Measurements from ENCODE around the gene TLX2. TPM values are rescaled to one million over a fixed set of nuclear protein-coding genes. Genes with fewer than 3 reads are reported as not detected.

TLX2 gene
- total and polyA plus RNA-seq, 2 of the 8 experiments (the other 6 are each of a cell fraction or from before 2014, with no cell fraction given), result 0.06 to 0.17 TPM

- Histone ChIP-seq H4K91ac (replicated peaks; ENCODE audit: insufficient read length, low read length) (no peak overlapping the region), H3K27ac (ENCODE audit: low read depth, low read length) (no peak overlapping the region), H4K20me1 (replicated peaks in 1 of 2; ENCODE audit: control insufficient read depth in 1 of 2, insufficient read depth in 2 of 2, low read length in 2 of 2) (peaks cover 2 to 4% of the 10 kb centered on the region in 2 experiments), H3K9ac (replicated peaks in 1 of 4; ENCODE audit: extremely low read depth in 1 of 4, low read depth in 3 of 4, low read length in 3 of 4) (no peak overlapping the region), H3K4me2 (ENCODE audit: insufficient read depth in 1 of 2, low read depth in 2 of 2, low read length in 2 of 2) (no peak overlapping the region; a peak in 1 of 4 replicates), H4K5ac (ENCODE audit: insufficient read length, low read depth, low read length) (no peak overlapping the region), H3K9me3 (ENCODE audit: insufficient read depth in 2 of 2, low read depth in 1 of 2, low read length in 1 of 2) (no peaks in the 10 kb centered on the region), H3K56ac (replicated peaks; ENCODE audit: insufficient read length, low read depth, low read length) (no peak overlapping the region), H3K4me1 (replicated peaks in 1 of 4; ENCODE audit: control insufficient read depth in 3 of 4, insufficient read depth in 4 of 4, low read length in 3 of 4) (peaks cover 5 to 18% (median 10%) of the 10 kb centered on the region in 4 experiments), H3K18ac (ENCODE audit: extremely low read depth, low read length) (no peak overlapping the region), H2BK20ac (ENCODE audit: low read length) (no peak overlapping the region), H3K23me2 (ENCODE audit: low read depth, low read length) (peaks cover 27% of the 10 kb centered on the region), H4K8ac (ENCODE audit: extremely low read depth, insufficient read depth, low read length) (no peak overlapping the region), H2AFZ (ENCODE audit: low read length) (no peak overlapping the region), H3K23ac (ENCODE audit: insufficient read length) (no peak overlapping the region), H3K36me3 (ENCODE audit: control insufficient read depth in 2 of 4, insufficient read depth in 4 of 4, low read length in 3 of 4) (0 out of 8 replicates have a peak, but pooled peaks cover 0 to 3% (median 0%) of the 10 kb centered on the region in 4 experiments), H2BK5ac (ENCODE audit: low read depth, low read length) (no peak overlapping the region), H2AK5ac (ENCODE audit: low read depth, low read length) (no peak overlapping the region), H3K27me3 (replicated peaks in 1 of 4; ENCODE audit: control insufficient read depth in 3 of 4, extremely low read depth in 1 of 4, insufficient read depth in 3 of 4, low read length in 3 of 4) (peaks cover 4 to 67% (median 44%) of the 10 kb centered on the region in 4 experiments), H2BK15ac (ENCODE audit: low read length) (no peak overlapping the region), H2BK120ac (replicated peaks; ENCODE audit: low read depth, low read length) (no peak overlapping the region), H3K4ac (replicated peaks; ENCODE audit: insufficient read length, low read depth, low read length) (no peak overlapping the region), H3K79me1 (ENCODE audit: low read depth, low read length) (no peaks in the 10 kb centered on the region; the same call in 1 of the 2 replicates), H3K79me2 (ENCODE audit: control insufficient read depth in 1 of 2, insufficient read depth in 2 of 2, low read length in 2 of 2) (no peaks in the 10 kb centered on the region), H3K14ac (ENCODE audit: insufficient read length) (no peak overlapping the region), H2BK12ac (ENCODE audit: low read depth, low read length) (no peak overlapping the region), H3K4me3 (ENCODE audit: extremely low read depth in 1 of 4, insufficient read depth in 2 of 4, low read depth in 3 of 4, low read length in 4 of 4) (no peak overlapping the region)
- FAIRE-seq, result no peak
- ChIA-PET CTCF (ENCODE audit: partially characterized antibody) (interaction anchor here (0.7 to 2.8 kb wide), 4 partner anchors 21 to 285 kb away, joined by 3 to 12 read pairs (median 4); no protein-coding TSS in a partner anchor), POLR2A (ENCODE audit: partially characterized antibody) (interaction anchor here (1.3 to 1.5 kb wide), 2 partner anchors 22 to 109 kb away, joined by 3 to 6 read pairs; partner anchors contain the start of genes AUP1 and HTRA2)
- no peak for DNase-seq (ENCODE audit: low read depth in 1 of 2, low spot score in 2 of 2)
- TF ChIP-seq GABPA (IDR thresholded peaks at IDR 0.05; ENCODE audit: borderline replicate concordance, insufficient read depth, low read length) (no peak), USF2 (IDR thresholded peaks at IDR 0.05; ENCODE audit: low read length) (no peak), PHF8 (conservative IDR thresholded peaks at IDR 0.05; ENCODE audit: low read depth, low read length) (no peak), HDAC2 (IDR thresholded peaks at IDR 0.05; ENCODE audit: borderline replicate concordance in 1 of 2, low read depth in 2 of 2, low read length in 2 of 2) (no peak), CBX5 (IDR thresholded peaks at IDR 0.05; ENCODE audit: low read depth, low read length) (no peak), NANOG (IDR thresholded peaks at IDR 0.05; ENCODE audit: insufficient read depth, low read depth, low read length, poor library complexity, severe bottlenecking) (no peak), CTCF (IDR thresholded peaks at IDR 0.05; ENCODE audit: control extremely low read depth in 1 of 3, insufficient read depth in 1 of 3, low read depth in 1 of 3, low read length in 3 of 3) (no peak), JUN (IDR thresholded peaks at IDR 0.05; ENCODE audit: low read depth, low read length) (no peak), CEBPB (IDR thresholded peaks at IDR 0.05; ENCODE audit: low read depth, low read length) (no peak), MAX (IDR thresholded peaks at IDR 0.05) (no peak)
Measured at GRCh38 chr2:74551530-74551929, 37.3 kb downstream of the TLX2 start.

Data from H1 (cell line).